Caco-2 (cell line): ENCODE results near the gene PHACTR2. TPM values are rescaled to one million over a fixed set of nuclear protein-coding genes. Genes with fewer than 3 reads are reported as not detected.
A peak's percentile ranks its signal among the peaks of the same experiment; 100 is the strongest.

Experiments used
- BruUV-seq: library from RNA; stranded (reverse); fragments of 400-500 nt; replicated peaks from 2 replicates; lab custom pipeline; 2021; lab: Mats Ljungman, UMichigan
- CTCF ChIA-PET: fragments of 300-600 bp; sonication (Branson Sonifier 250); formaldehyde crosslinking; loops from one replicate; lab custom pipeline; 2022; ENCODE audit warnings: antibody characterized with exemption; lab: Charles Lee
- POLR2A ChIA-PET: fragments of 300-600 bp; sonication (Branson Sonifier 250); formaldehyde crosslinking; loops from one replicate; lab custom pipeline; 2022; ENCODE audit warnings: antibody characterized with exemption; lab: Charles Lee
- DNase-seq, 2 experiments: peaks; one replicate each; pipeline versions ENCODE4 v3.0.0 to v3.0.0-alpha.2; 2020 to 2022
- H3K27me3 ChIP-seq: replicated peaks from 2 replicates; pipeline ENCODE4 v1.6.0; 2011; ENCODE audit warnings: low read length; ENCODE audit not compliant: control insufficient read depth, insufficient read depth
- H3K36me3 ChIP-seq: 2 replicates; pipeline ENCODE4 v1.5.1; 2011; ENCODE audit warnings: low read length; ENCODE audit not compliant: control insufficient read depth, insufficient read depth
- H3K4me1 ChIP-seq: fragments of 250-450 bp; sonication (Bioruptor Pico); 2 replicates; pipeline ENCODE4 v1.5.1; 2020; ENCODE audit warnings: mild to moderate bottlenecking
- H3K4me3 ChIP-seq: 2 replicates; pipeline ENCODE4 v1.5.1; 2011; ENCODE audit warnings: low read depth, mild to moderate bottlenecking, control low read depth, low read length
- H3K9me3 ChIP-seq: fragments of 250-450 bp; sonication (Bioruptor Pico); 2 replicates; pipeline ENCODE4 v1.5.1; 2020; ENCODE audit warnings: mild to moderate bottlenecking, moderate library complexity
- H3K27ac Mint-ChIP-seq: one replicate; pipeline ENCODE4 v1.8.0; 2022; ENCODE audit warnings: mixed read lengths; ENCODE audit not compliant: unreplicated experiment
- H3K27me3 Mint-ChIP-seq: one replicate; pipeline ENCODE4 v1.8.0; 2022; ENCODE audit warnings: mixed read lengths; ENCODE audit not compliant: insufficient read depth, unreplicated experiment
- H3K36me3 Mint-ChIP-seq: one replicate; pipeline ENCODE4 v1.8.0; 2022; ENCODE audit warnings: mild to moderate bottlenecking, mixed read lengths; ENCODE audit not compliant: insufficient read depth, unreplicated experiment
- H3K4me1 Mint-ChIP-seq: one replicate; pipeline ENCODE4 v1.8.0; 2022; ENCODE audit warnings: low read depth, mixed read lengths; ENCODE audit not compliant: unreplicated experiment
- H3K4me3 Mint-ChIP-seq: one replicate; pipeline ENCODE4 v1.8.0; 2022; ENCODE audit warnings: mild to moderate bottlenecking, moderate library complexity, mixed read lengths; ENCODE audit not compliant: unreplicated experiment
- H3K9me3 Mint-ChIP-seq: one replicate; pipeline ENCODE4 v1.8.0; 2022; ENCODE audit warnings: mixed read lengths; ENCODE audit not compliant: unreplicated experiment
- CTCF ChIP-seq, 2 experiments: fragments of 200-600 bp in 1 of 2; IDR thresholded peaks; 1 replicate in 1 of 2; 2 replicates in 1 of 2; pipeline versions ENCODE4 v1.5.1 to v1.8.0; 2011 to 2022; ENCODE audit warnings: antibody characterized with exemption in 1 of 2, control low read depth in 1 of 2, inconsistent platforms in 1 of 2, low read depth in 1 of 2, low read length in 1 of 2, mild to moderate bottlenecking in 1 of 2, moderate library complexity in 1 of 2; ENCODE audit not compliant: insufficient read depth in 1 of 2, severe bottlenecking in 1 of 2, unreplicated experiment in 1 of 2
- intact Hi-C: fragments of 100-400 bp; cut with micrococcal nuclease; formaldehyde crosslinking; loops from one replicate; pipeline ENCODE4 v1.10.0; 2022; ENCODE audit not compliant: unreplicated experiment
- total RNA-seq: library from RNA; stranded (reverse); gene quantifications from 2 replicates; pipeline ENCODE4 v1.2.3, GENCODE V29; 2022

PHACTR2 gene
- total RNA-seq, 1 experiment from 2014 or later = 100 TPM

DNA sequence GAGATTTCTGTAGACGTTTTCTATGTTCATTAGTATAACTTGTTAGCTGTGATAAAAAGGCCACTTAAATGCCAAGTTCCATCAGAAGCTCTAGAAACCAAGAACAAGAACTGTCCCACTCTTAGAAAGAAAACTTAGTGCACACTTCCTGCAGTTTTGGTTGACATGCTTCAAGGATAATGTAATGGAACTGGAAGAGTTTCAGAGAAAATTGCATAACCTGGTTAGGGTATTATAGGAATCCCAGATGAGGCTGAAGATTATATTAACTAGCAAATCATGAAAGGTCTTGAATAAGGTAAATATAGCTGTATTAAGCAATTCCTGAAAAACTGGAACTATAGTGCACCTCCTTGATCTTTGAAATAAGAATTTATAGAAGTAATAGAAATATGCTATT is 1.8 kb upstream of the PHACTR2 start:
- Mint-ChIP-seq H3K4me1 (peaks cover 24% of the 10 kb centered on the region), H3K9me3 (peaks cover 7% of the 10 kb centered on the region), H3K27ac (no peak overlapping the region), H3K27me3 (no peaks in the 10 kb centered on the region), H3K36me3 (peaks cover 5% of the 10 kb centered on the region), H3K4me3 (no peak overlapping the region)
- intact Hi-C loops = no loop called here
- no peaks in the 10 kb centered on the region for H3K9me3 ChIP-seq
- H3K4me1 ChIP-seq = peaks cover 52% of the 10 kb centered on the region
- DNase-seq = peak in 1 of 2 experiments; percentile 17
- no peak for TF ChIP-seq CTCF (IDR thresholded peaks at IDR 0.05; ENCODE audit: insufficient read depth in 1 of 2, low read depth in 1 of 2, low read length in 1 of 2, severe bottlenecking in 1 of 2, unreplicated experiment in 1 of 2)
- POLR2A ChIA-PET = no interaction called here
- H3K27me3 ChIP-seq = no peaks in the 10 kb centered on the region
- CTCF ChIA-PET = interaction anchor here (0.6 kb wide), 1 partner anchor 101 kb away, joined by 3 read pairs; no protein-coding TSS in a partner anchor
- no peaks in the 10 kb centered on the region for H3K36me3 ChIP-seq
- no peak overlapping the region for H3K4me3 ChIP-seq
- BruUV-seq = no TSS peak

GRCh38 chr6:143676437-143677045 is 1.2 kb upstream of the PHACTR2 start:
- no peak overlapping the region for H3K27ac Mint-ChIP-seq
- Histone ChIP-seq H3K4me1 (peaks cover 51% of the 10 kb centered on the region), H3K4me3 (no peak overlapping the region), H3K27me3 (no peaks in the 10 kb centered on the region), H3K9me3 (no peaks in the 10 kb centered on the region), H3K36me3 (no peaks in the 10 kb centered on the region)
- no peaks in the 10 kb centered on the region for H3K27me3 Mint-ChIP-seq
- TF ChIP-seq CTCF (IDR thresholded peaks at IDR 0.05; ENCODE audit: insufficient read depth in 1 of 2, low read depth in 1 of 2, low read length in 1 of 2, severe bottlenecking in 1 of 2, unreplicated experiment in 1 of 2) = no peak
- ChIA-PET CTCF (no interaction called here), POLR2A (no interaction called here)
- H3K4me1 Mint-ChIP-seq = peaks cover 18% of the 10 kb centered on the region
- no TSS peak for BruUV-seq
- H3K36me3 Mint-ChIP-seq = no peaks in the 10 kb centered on the region
- H3K4me3 Mint-ChIP-seq = no peak overlapping the region
- H3K9me3 Mint-ChIP-seq = peaks cover 1% of the 10 kb centered on the region
- no peak for DNase-seq
- intact Hi-C loops = no loop called here

DNA sequence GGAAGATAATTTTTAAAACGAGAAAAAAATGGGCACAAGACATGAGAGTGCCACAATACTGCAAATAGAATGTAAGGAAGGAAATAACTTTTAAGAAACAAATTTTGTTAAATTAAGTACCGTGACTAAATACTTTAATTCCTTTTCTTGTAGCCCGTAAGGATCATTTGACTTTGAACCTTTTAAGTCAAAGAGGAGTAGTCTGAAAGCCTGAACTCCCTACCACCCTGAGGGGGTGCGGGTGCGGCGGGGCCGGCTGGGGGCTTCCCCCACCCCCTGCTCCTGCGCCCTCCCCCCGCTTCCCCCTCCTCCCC is 231 bp upstream of the PHACTR2 start:
- Mint-ChIP-seq H3K27me3 (no peaks in the 10 kb centered on the region), H3K9me3 (no peaks in the 10 kb centered on the region), H3K36me3 (no peaks in the 10 kb centered on the region), H3K4me1 (peaks cover 18% of the 10 kb centered on the region), H3K4me3 (peak overlapping the region; percentile 82), H3K27ac (peak overlapping the region; percentile 70)
- DNase-seq = no peak
- BruUV-seq = no TSS peak
- POLR2A ChIA-PET = interaction anchor here (0.7 kb wide), 1 partner anchor 166 kb away, joined by 3 read pairs; the partner anchor contains the start of gene LTV1
- Histone ChIP-seq H3K9me3 (no peaks in the 10 kb centered on the region), H3K4me3 (peak overlapping the region; percentile 88), H3K4me1 (peaks cover 46% of the 10 kb centered on the region), H3K36me3 (no peaks in the 10 kb centered on the region), H3K27me3 (no peaks in the 10 kb centered on the region)
- CTCF ChIA-PET = interaction anchor here (0.6 kb wide), 1 partner anchor 102 kb away, joined by 3 read pairs; no protein-coding TSS in a partner anchor
- no peak for TF ChIP-seq CTCF (IDR thresholded peaks at IDR 0.05; ENCODE audit: insufficient read depth in 1 of 2, low read depth in 1 of 2, low read length in 1 of 2, severe bottlenecking in 1 of 2, unreplicated experiment in 1 of 2)
- intact Hi-C loops = no loop called here
